ENCODE data around the gene TMEM191C.
"Not testable (repeated sequence)": the region's sequence is repeated elsewhere in the genome, so short reads cannot be mapped to it uniquely, and the experiment has no call there.

The TMEM191C gene

DNA sequence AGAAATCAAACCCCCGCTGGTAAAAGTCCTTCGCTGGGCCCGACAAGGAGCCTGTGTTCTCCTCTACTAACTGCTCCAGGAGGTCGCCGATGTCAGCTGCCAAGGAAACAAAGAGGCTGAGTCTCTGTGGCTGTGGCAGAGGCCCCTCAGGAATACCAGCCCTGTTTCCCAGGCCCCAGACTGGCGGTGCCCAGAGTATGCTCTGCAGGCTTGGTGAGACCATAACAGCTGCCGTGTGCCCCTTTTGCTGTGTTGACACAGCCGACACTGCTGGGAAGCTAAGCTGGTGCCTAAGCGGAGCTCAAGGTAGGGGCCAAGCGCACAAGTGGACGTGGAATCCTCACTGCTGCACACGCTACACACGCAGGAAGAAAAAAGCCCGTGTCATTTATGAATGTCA lies 16.9 kb downstream of the TMEM191C start:
- not testable (repeated sequence) for DNase-seq

- not testable (repeated sequence) for DNase-seq
Observed at GRCh38 chr22:21487723-21488122, 20.5 kb downstream of the TMEM191C start.

DNA sequence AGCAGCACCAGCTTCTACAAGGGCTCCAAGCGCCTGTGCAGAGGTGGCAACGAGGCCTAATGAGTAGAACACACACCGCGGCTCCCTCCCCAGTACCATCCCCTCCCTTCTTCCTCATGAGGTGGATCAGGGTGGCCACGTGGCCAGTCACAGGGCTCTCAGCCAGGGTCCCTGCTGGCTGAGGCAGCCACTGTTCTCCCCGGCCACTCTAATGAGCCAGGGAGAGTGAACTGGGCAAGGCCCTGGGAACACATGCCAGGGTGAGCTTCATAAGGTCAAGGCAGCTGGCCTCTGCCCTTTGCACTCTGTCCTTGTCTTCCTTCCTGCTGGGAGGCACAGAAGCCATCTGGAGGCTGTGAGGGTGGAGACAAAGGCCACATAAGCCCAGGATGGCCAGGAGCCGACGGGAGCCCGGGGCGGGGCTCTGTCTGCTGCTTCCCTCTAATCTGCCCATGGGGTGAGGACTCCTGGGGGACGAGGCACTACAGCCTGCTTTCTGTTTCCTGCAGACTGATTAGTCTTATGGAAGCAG lies 22.0 kb downstream of the TMEM191C start:
- DNase-seq, result not testable (repeated sequence)

DNA sequence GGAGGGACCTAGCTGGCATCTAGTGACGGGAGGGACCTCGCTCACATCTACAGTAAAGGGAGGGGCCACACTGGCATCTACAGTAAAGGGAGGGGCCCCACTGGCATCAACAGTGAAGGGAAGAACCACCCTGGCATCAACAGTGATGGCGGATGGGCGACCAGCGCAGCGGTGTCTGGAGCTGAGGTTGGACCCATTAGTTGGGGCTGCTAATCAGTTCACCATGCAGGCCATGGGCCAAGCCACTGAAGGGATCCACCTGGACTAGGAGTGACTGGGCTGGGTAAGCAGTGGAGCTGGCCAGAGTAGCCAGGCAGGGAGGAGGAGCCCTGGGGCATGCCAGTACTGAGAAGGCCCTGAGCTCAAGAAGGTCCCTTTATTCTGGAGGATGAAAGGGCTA lies 23.4 kb downstream of the TMEM191C start:
- not testable (repeated sequence) for DNase-seq

- not testable (repeated sequence) for DNase-seq
Observed at GRCh38 chr22:21492271-21492670, 25.1 kb downstream of the TMEM191C start.

- not testable (repeated sequence) for DNase-seq
Observed at GRCh38 chr22:21493789-21494782, 26.9 kb downstream of the TMEM191C start.

DNA sequence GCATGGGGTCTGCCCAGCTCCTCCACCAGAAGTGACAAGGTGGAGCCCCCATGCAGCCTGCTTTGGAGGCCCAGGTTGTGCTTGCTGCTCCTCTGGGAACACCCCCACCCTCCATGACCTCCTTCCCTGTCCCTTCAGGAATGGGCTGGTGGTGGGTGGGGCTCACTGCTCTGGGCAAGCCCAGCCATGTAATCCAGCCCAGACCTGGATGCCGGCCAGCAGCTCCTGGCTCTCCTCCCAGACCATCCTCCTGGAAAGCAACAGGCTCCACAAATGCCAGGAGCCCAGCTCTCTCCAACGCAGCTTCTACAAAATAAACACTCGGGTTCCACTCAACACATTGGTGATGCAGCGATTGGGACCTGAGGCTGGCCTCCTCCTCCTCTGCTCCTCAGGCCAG lies 30.8 kb downstream of the TMEM191C start:
- not testable (repeated sequence) for DNase-seq

- DNase-seq, result not testable (repeated sequence)
Observed at GRCh38 chr22:21498489-21498888, 31.3 kb downstream of the TMEM191C start.

DNA sequence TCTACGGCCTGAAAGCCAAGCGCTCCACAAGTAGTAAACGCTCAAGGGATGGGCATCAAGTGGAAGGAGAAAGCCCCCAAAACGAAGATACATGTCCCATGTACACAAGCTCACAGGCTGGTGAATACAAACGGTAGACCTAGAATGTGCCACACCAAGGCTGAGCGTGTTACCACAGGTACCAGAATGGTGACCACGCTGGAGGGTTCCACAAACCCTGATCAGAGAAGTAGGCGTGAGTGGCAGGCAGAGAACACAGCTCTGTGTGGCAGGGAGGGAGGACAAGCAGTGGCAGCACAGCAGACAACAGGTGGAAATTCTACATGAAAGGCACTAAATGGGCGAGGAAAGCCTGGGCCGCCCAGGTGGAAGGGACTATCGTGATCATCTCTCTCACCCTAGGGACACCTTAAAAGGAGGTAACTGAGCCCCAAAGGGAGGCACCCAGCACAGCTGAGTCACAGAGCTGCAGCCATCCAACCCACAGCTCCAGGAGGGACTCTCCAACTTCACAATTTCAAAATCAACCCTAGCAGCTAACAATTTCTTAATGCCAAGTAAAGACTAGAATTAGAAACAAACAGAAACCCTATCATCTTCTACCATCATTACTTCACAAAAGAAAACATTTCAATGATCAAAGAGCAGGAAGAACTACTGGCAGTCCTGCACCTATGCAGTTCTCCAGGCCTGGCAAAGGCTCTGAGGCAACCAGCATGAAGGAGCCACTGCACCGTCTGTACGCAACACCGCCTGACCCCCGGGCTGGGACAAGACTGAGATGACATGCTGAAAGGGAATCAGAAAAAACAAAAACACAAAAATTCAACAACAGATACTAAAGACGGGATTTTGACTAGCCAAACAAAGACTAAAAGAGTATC lies 32.7 kb downstream of the TMEM191C start:
- DNase-seq, result not testable (repeated sequence)

GRCh38 chr22:21510397-21510796 lies 43.2 kb downstream of the TMEM191C start:
- not testable (repeated sequence) for DNase-seq

GRCh38 chr22:21512022-21512421 lies 44.8 kb downstream of the TMEM191C start:
- DNase-seq, result not testable (repeated sequence)

DNA sequence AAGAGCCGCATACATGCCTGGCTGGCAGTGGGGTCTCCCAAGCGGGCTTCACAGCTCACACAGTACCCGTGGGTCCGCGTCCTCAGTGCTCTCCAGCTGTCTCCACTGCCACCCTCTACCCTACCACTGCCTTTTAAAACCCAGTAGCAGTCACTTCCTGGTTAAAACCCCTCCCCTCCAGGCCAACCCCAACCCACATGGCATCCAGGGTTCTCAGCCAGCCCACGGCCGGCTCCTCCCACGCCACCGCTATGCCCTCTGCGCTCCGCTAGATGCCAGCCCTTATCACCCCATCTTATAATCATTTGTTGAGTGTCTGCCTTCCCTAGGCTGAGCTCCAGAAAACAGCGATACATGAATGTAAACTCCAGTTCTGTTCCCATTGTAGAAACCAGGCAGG lies 46.9 kb downstream of the TMEM191C start:
- not testable (repeated sequence) for DNase-seq

DNA sequence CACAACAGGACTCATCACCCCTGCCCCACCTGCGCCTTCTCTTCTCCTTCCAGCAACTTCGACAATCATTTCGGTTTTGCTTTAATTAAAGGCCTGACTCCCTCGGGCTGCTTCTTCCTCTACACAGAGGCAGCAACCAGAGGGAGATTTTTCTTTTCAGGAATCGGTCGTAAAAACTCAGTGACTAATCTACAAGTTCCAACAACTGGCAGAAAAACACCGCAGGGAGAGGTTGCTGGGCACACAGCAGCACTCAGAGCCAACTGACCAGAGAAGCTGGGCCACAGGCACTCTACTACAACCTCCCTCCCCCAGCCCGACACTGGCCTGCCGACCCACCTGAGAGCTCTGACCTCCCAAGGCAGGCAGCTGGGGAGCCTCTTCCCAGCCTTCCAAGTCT lies 48.0 kb downstream of the TMEM191C start:
- not testable (repeated sequence) for DNase-seq

GRCh38 chr22:21516522-21516921 lies 49.3 kb downstream of the TMEM191C start:
- not testable (repeated sequence) for DNase-seq

GRCh38 chr22:21516970-21517764 lies 50.0 kb downstream of the TMEM191C start:
- DNase-seq, result not testable (repeated sequence)
